PC-3 (cell line): ENCODE results near the gene TPPP.

Experiments used
- EZH2phosphoT487 ChIP-seq: fragments of 300-600 bp; sonication (generic); IDR thresholded peaks from 2 replicates; pipeline ENCODE4 v1.6.1; 2018; ENCODE audit warnings: mild to moderate bottlenecking, antibody characterized with exemption, low read length, borderline replicate concordance
- TF ChIP-seq, protein P1 (sequence below): fragments of 300-600 bp; sonication (generic); conservative IDR thresholded peaks from 2 replicates; pipeline ENCODE4 v1.5.1; 2017; ENCODE audit warnings: antibody characterized with exemption, low read depth, mild to moderate bottlenecking, low read length

DNA sequence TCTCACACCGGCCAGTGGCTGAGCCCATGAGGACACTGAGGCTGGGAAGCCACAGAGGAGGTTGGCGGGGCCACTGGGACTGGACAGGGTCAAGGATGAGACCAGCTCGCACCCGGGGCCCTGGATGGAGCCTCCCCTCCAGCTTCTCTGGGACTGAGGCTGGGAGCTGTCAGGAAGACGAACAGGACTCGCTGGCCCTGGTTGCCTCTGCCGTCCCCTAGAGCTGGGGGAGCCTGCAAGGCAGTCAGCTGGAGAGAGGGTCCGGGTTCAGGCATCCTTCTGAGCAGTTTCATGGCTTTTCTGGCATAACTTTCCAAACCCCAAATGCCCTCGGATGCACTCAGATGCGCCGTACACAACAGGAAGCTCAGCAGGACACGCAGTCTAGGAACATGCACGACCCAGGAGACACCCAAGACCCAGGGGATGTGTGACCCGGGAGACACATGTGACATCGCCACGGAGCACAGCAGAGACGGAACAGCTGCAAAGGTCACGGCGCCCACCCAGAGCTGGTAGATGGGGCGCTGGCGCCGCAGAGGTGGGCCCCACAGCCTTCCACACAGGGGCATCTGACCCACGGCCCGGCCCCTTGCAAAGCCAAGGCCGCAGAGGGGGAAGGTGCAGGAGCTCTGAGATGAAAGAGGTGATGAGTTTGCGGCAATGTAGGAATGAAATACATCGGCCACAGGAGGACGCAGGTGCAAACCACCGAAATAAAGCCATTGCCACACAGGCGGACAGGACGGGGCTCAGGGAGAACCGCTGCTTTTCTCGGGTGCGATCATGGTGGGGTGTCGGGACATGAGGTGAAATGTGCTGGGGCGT lies 17.1 kb downstream of the TPPP start:
- TF ChIP-seq, protein P1, sequence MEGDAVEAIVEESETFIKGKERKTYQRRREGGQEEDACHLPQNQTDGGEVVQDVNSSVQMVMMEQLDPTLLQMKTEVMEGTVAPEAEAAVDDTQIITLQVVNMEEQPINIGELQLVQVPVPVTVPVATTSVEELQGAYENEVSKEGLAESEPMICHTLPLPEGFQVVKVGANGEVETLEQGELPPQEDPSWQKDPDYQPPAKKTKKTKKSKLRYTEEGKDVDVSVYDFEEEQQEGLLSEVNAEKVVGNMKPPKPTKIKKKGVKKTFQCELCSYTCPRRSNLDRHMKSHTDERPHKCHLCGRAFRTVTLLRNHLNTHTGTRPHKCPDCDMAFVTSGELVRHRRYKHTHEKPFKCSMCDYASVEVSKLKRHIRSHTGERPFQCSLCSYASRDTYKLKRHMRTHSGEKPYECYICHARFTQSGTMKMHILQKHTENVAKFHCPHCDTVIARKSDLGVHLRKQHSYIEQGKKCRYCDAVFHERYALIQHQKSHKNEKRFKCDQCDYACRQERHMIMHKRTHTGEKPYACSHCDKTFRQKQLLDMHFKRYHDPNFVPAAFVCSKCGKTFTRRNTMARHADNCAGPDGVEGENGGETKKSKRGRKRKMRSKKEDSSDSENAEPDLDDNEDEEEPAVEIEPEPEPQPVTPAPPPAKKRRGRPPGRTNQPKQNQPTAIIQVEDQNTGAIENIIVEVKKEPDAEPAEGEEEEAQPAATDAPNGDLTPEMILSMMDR = no peak
- TF ChIP-seq EZH2phosphoT487 = no peak
